ENCODE measurements around the gene DIDO1.
"Not testable (repeated sequence)": the region's sequence is repeated elsewhere in the genome, so short reads cannot be mapped to it uniquely, and the experiment has no call there.

The DIDO1 gene

GRCh38 chr20:62925420-62926228 lies 681 bp downstream of the DIDO1 start:
- H3K4me1 ChIP-seq (ENCODE audit: control insufficient read depth, insufficient read depth, low read length), result peaks cover 39% of the 10 kb centered on the region

GRCh38 chr20:62925076-62925419 lies 1.3 kb downstream of the DIDO1 start:
- Histone ChIP-seq H3K4me3 (ENCODE audit: low read length) (peak overlapping the region; percentile 96), H3K27ac (ENCODE audit: low read depth, low read length) (peak overlapping the region; percentile 90), H3K27me3 (ENCODE audit: control insufficient read depth, insufficient read depth, low read length) (no peaks in the 10 kb centered on the region), H3K4me1 (ENCODE audit: control insufficient read depth, insufficient read depth, low read length) (peaks cover 39% of the 10 kb centered on the region), H3K9ac (ENCODE audit: low read length) (peak overlapping the region; percentile 95), H3K36me3 (ENCODE audit: control insufficient read depth, insufficient read depth, low read length) (no peaks in the 10 kb centered on the region)

More at GRCh38 chr20:62925420-62926228, 681 bp downstream of the DIDO1 start:
- Histone ChIP-seq H3K27me3 (ENCODE audit: control insufficient read depth, insufficient read depth, low read length) (no peaks in the 10 kb centered on the region), H3K36me3 (ENCODE audit: control insufficient read depth, insufficient read depth, low read length) (no peaks in the 10 kb centered on the region), H3K9ac (ENCODE audit: low read length) (peak overlapping the region; percentile 95), H3K4me3 (ENCODE audit: low read length) (peak overlapping the region; percentile 96), H3K27ac (ENCODE audit: low read depth, low read length) (peak overlapping the region; percentile 90)

- H3K4me3 ChIP-seq (ENCODE audit: low read length), result peak overlapping the region; percentile 96
- H3K9ac ChIP-seq (ENCODE audit: low read length), result peak overlapping the region; percentile 95
- no peaks in the 10 kb centered on the region for H3K27me3 ChIP-seq (ENCODE audit: control insufficient read depth, insufficient read depth, low read length)
- H3K4me1 ChIP-seq (ENCODE audit: control insufficient read depth, insufficient read depth, low read length), result peaks cover 41% of the 10 kb centered on the region
- H3K36me3 ChIP-seq (ENCODE audit: control insufficient read depth, insufficient read depth, low read length), result no peaks in the 10 kb centered on the region
- H3K27ac ChIP-seq (ENCODE audit: low read depth, low read length), result peak overlapping the region; percentile 90
Measured at GRCh38 chr20:62924442-62925075, 1.7 kb downstream of the DIDO1 start.

- Histone ChIP-seq H3K9ac (ENCODE audit: low read length) (peak overlapping the region; percentile 11), H3K4me3 (ENCODE audit: low read length) (peak overlapping the region; percentile 96), H3K4me1 (ENCODE audit: control insufficient read depth, insufficient read depth, low read length) (peaks cover 41% of the 10 kb centered on the region), H3K27me3 (ENCODE audit: control insufficient read depth, insufficient read depth, low read length) (no peaks in the 10 kb centered on the region), H3K36me3 (ENCODE audit: control insufficient read depth, insufficient read depth, low read length) (no peaks in the 10 kb centered on the region), H3K27ac (ENCODE audit: low read depth, low read length) (peak overlapping the region; percentile 54)
Measured at GRCh38 chr20:62923669-62924441, 2.5 kb downstream of the DIDO1 start.

GRCh38 chr20:62923059-62923668 lies 3.1 kb downstream of the DIDO1 start:
- not testable (repeated sequence) for H3K9ac ChIP-seq (ENCODE audit: low read length); H3K4me3 ChIP-seq (ENCODE audit: low read length); H3K27me3 ChIP-seq (ENCODE audit: control insufficient read depth, insufficient read depth, low read length); H3K36me3 ChIP-seq (ENCODE audit: control insufficient read depth, insufficient read depth, low read length); H3K27ac ChIP-seq (ENCODE audit: low read depth, low read length)
- H3K4me1 ChIP-seq (ENCODE audit: control insufficient read depth, insufficient read depth, low read length), result peaks cover 39% of the 10 kb centered on the region

- H3K27me3 ChIP-seq (ENCODE audit: control insufficient read depth, insufficient read depth, low read length), result no peaks in the 10 kb centered on the region
- no peaks in the 10 kb centered on the region for H3K36me3 ChIP-seq (ENCODE audit: control insufficient read depth, insufficient read depth, low read length)
- no peak overlapping the region for H3K27ac ChIP-seq (ENCODE audit: low read depth, low read length)
- H3K4me3 ChIP-seq (ENCODE audit: low read length), result peak overlapping the region; percentile 18
- H3K9ac ChIP-seq (ENCODE audit: low read length), result no peak overlapping the region
- peaks cover 44% of the 10 kb centered on the region for H3K4me1 ChIP-seq (ENCODE audit: control insufficient read depth, insufficient read depth, low read length)
Measured at GRCh38 chr20:62922451-62922921, 3.8 kb downstream of the DIDO1 start.

GRCh38 chr20:62921119-62921687 lies 5.1 kb downstream of the DIDO1 start:
- H3K9ac ChIP-seq (ENCODE audit: low read length), result no peak overlapping the region
- no peak overlapping the region for H3K27ac ChIP-seq (ENCODE audit: low read depth, low read length)
- H3K4me1 ChIP-seq (ENCODE audit: control insufficient read depth, insufficient read depth, low read length), result peaks cover 44% of the 10 kb centered on the region
- H3K4me3 ChIP-seq (ENCODE audit: low read length), result peak overlapping the region; percentile 33
- no peaks in the 10 kb centered on the region for H3K36me3 ChIP-seq (ENCODE audit: control insufficient read depth, insufficient read depth, low read length)
- no peaks in the 10 kb centered on the region for H3K27me3 ChIP-seq (ENCODE audit: control insufficient read depth, insufficient read depth, low read length)

- H3K4me1 ChIP-seq (ENCODE audit: control insufficient read depth, insufficient read depth, low read length), result peaks cover 44% of the 10 kb centered on the region
Measured at GRCh38 chr20:62920039-62920645, 6.2 kb downstream of the DIDO1 start.

GRCh38 chr20:62918831-62919230 lies 7.5 kb downstream of the DIDO1 start:
- Histone ChIP-seq H3K27me3 (ENCODE audit: control insufficient read depth, insufficient read depth, low read length) (no peaks in the 10 kb centered on the region), H3K4me3 (ENCODE audit: low read length) (no peak overlapping the region), H3K36me3 (ENCODE audit: control insufficient read depth, insufficient read depth, low read length) (no peaks in the 10 kb centered on the region), H3K9ac (ENCODE audit: low read length) (no peak overlapping the region), H3K27ac (ENCODE audit: low read depth, low read length) (no peak overlapping the region), H3K4me1 (ENCODE audit: control insufficient read depth, insufficient read depth, low read length) (peaks cover 38% of the 10 kb centered on the region)

More at GRCh38 chr20:62920039-62920645, 6.2 kb downstream of the DIDO1 start:
- Histone ChIP-seq H3K4me3 (ENCODE audit: low read length) (no peak overlapping the region), H3K36me3 (ENCODE audit: control insufficient read depth, insufficient read depth, low read length) (no peaks in the 10 kb centered on the region), H3K27me3 (ENCODE audit: control insufficient read depth, insufficient read depth, low read length) (no peaks in the 10 kb centered on the region), H3K9ac (ENCODE audit: low read length) (no peak overlapping the region), H3K27ac (ENCODE audit: low read depth, low read length) (no peak overlapping the region)

GRCh38 chr20:62918147-62918546 lies 8.2 kb downstream of the DIDO1 start:
- no peaks in the 10 kb centered on the region for H3K36me3 ChIP-seq (ENCODE audit: control insufficient read depth, insufficient read depth, low read length)
- H3K27ac ChIP-seq (ENCODE audit: low read depth, low read length), result no peak overlapping the region
- H3K4me1 ChIP-seq (ENCODE audit: control insufficient read depth, insufficient read depth, low read length), result peaks cover 33% of the 10 kb centered on the region
- H3K4me3 ChIP-seq (ENCODE audit: low read length), result no peak overlapping the region
- no peak overlapping the region for H3K9ac ChIP-seq (ENCODE audit: low read length)
- H3K27me3 ChIP-seq (ENCODE audit: control insufficient read depth, insufficient read depth, low read length), result no peaks in the 10 kb centered on the region

- Histone ChIP-seq H3K27me3 (ENCODE audit: control insufficient read depth, insufficient read depth, low read length) (no peaks in the 10 kb centered on the region), H3K4me1 (ENCODE audit: control insufficient read depth, insufficient read depth, low read length) (peaks cover 33% of the 10 kb centered on the region), H3K27ac (ENCODE audit: low read depth, low read length) (no peak overlapping the region), H3K9ac (ENCODE audit: low read length) (no peak overlapping the region), H3K36me3 (ENCODE audit: control insufficient read depth, insufficient read depth, low read length) (no peaks in the 10 kb centered on the region), H3K4me3 (ENCODE audit: low read length) (no peak overlapping the region)
Measured at GRCh38 chr20:62917720-62918119, 8.6 kb downstream of the DIDO1 start.

Data from rectal smooth muscle tissue (tissue), 1 donor.